Fibroblast of lung (primary cell): ENCODE results near the gene RIPK4. TPM values are rescaled to one million over a fixed set of nuclear protein-coding genes. Genes with fewer than 3 reads are reported as not detected.

ENCODE experiments used
- DNase-seq, 2 donors: peaks; one replicate each; pipeline versions ENCODE4 v3.0.0 to v3.0.0-alpha.2; 2010; ENCODE audit warnings: low read depth in 2 of 2
- H2AFZ ChIP-seq: 2 replicates; pipeline ENCODE4 v1.5.1; 2012; ENCODE audit warnings: low read length, control low read depth, inconsistent platforms
- H3K27ac ChIP-seq: 2 replicates; pipeline ENCODE4 v1.5.1; 2011; ENCODE audit warnings: low read length, control low read depth; ENCODE audit not compliant: insufficient read depth
- H3K27me3 ChIP-seq: 2 replicates; pipeline ENCODE4 v1.5.1; 2011; ENCODE audit warnings: mild to moderate bottlenecking, low read length; ENCODE audit not compliant: control insufficient read depth, insufficient read depth
- H3K36me3 ChIP-seq: 2 replicates; pipeline ENCODE4 v1.5.1; 2011; ENCODE audit warnings: low read length; ENCODE audit not compliant: control insufficient read depth, insufficient read depth
- H3K4me1 ChIP-seq: 2 replicates; pipeline ENCODE4 v1.5.1; 2011; ENCODE audit warnings: low read length; ENCODE audit not compliant: control insufficient read depth, insufficient read depth; ENCODE audit errors: extremely low read depth
- H3K4me2 ChIP-seq: 2 replicates; pipeline ENCODE4 v1.5.1; 2011; ENCODE audit warnings: low read length, control low read depth; ENCODE audit not compliant: insufficient read depth; ENCODE audit errors: extremely low read depth
- H3K4me3 ChIP-seq, 4 experiments: fragments of 200-600 bp in 1 of 4; sonication (generic) in 1 of 4; replicated peaks in 1 of 4; 2 replicates each; pipeline ENCODE4 v1.5.1; 2011 to 2016; ENCODE audit warnings: low read length in 4 of 4, low read depth in 3 of 4, mild to moderate bottlenecking in 3 of 4, control low read depth in 2 of 4, inconsistent platforms in 1 of 4, mixed read lengths in 1 of 4; ENCODE audit not compliant: insufficient read depth in 1 of 4; ENCODE audit errors: control extremely low read depth in 1 of 4
- H3K79me2 ChIP-seq: 2 replicates; pipeline ENCODE4 v1.5.1; 2012; ENCODE audit warnings: mild to moderate bottlenecking, low read length, inconsistent platforms; ENCODE audit not compliant: control insufficient read depth, insufficient read depth
- H3K9ac ChIP-seq: 2 replicates; pipeline ENCODE4 v1.5.1; 2011; ENCODE audit warnings: mild to moderate bottlenecking, low read length, control low read depth; ENCODE audit not compliant: insufficient read depth
- H3K9me3 ChIP-seq: 2 replicates; pipeline ENCODE4 v1.5.1; 2012; ENCODE audit warnings: low read depth, low read length; ENCODE audit not compliant: control insufficient read depth, insufficient read depth
- H4K20me1 ChIP-seq: 2 replicates; pipeline ENCODE4 v1.5.1; 2011; ENCODE audit warnings: low read length; ENCODE audit not compliant: control insufficient read depth, insufficient read depth; ENCODE audit errors: extremely low read depth
- EZH2 ChIP-seq: IDR thresholded peaks from 2 replicates; pipeline ENCODE4 v1.5.1; 2012; ENCODE audit warnings: low read length, control low read depth, mild to moderate bottlenecking; ENCODE audit errors: missing control alignments
- polyA plus RNA-seq, 2 donors: library from polyadenylated mRNA; depleted of rRNA in 1 of 2; stranded (reverse) in 1 of 2; unstranded in 1 of 2; fragments of >200 nt; gene quantifications; 2 replicates each; pipeline ENCODE4 v1.2.1, GENCODE V29; 2011 to 2012; ENCODE audit warnings: missing spikeins in 1 of 2
- total RNA-seq: library from RNA; depleted of rRNA; stranded (reverse); fragments of >200 nt; gene quantifications from 2 replicates; pipeline ENCODE4 v1.2.1, GENCODE V29; 2014
- TF ChIP-seq, protein P1 (sequence below), 2 donors: IDR thresholded peaks in 1 of 2; conservative IDR thresholded peaks in 1 of 2; 1 replicate in 1 of 2; 2 replicates in 1 of 2; pipeline ENCODE4 v1.5.1; 2011 to 2012; ENCODE audit warnings: low read length in 2 of 2, control low read depth in 1 of 2, inconsistent platforms in 1 of 2, low read depth in 1 of 2, mild to moderate bottlenecking in 1 of 2

RIPK4 gene
- total and polyA plus RNA-seq, 2 donors (not counting 1 experiment from before 2014, with no cell fraction given) = under 0.01 TPM; not detected in 1

DNA sequence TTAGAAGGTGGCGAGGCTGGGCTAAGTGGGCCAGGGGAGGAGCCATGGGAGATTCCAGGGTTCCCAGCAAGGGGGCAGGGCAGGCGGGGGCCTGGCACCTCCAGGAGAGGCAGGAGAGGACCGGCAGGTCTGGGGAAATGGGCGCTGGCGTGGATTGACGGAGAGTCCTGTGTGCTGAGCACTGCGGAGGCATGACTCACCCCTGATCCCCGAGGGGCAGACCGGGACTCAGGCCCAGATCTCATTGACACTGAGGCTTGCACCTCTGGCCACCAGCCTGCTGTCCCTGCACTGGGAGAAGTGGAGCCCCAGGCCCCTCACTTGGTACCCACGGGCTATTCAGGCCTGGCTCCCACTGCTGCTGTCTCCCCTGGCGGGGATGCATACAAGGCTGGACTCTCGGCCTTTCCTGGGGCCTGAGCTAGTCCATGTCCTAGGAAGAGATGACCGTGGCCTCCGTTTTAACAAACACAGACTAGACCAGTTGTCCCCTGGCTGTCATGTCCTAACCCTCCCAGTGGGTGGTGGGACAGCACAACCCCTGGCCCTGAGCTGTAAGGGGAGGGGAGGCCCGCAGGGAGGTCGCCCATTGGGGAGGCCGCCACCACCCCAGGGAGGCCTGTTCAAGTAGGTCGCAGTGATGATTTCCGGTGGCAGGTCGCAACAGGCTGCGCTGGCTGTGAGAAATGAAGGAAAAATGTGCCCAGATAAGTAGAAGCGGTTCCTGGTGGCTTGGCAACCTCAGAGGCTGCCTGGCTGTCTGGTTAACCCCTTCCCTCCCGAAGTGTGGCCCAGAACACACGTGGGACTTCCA is 39.7 kb downstream of the RIPK4 start:
- H4K20me1 ChIP-seq = no peaks in the 10 kb centered on the region
- no peak overlapping the region for H3K4me2 ChIP-seq
- no peaks in the 10 kb centered on the region for H3K79me2 ChIP-seq
- H3K4me3 ChIP-seq = no peak overlapping the region
- no peaks in the 10 kb centered on the region for H3K36me3 ChIP-seq
- no peak for TF ChIP-seq EZH2
- TF ChIP-seq, protein P1, sequence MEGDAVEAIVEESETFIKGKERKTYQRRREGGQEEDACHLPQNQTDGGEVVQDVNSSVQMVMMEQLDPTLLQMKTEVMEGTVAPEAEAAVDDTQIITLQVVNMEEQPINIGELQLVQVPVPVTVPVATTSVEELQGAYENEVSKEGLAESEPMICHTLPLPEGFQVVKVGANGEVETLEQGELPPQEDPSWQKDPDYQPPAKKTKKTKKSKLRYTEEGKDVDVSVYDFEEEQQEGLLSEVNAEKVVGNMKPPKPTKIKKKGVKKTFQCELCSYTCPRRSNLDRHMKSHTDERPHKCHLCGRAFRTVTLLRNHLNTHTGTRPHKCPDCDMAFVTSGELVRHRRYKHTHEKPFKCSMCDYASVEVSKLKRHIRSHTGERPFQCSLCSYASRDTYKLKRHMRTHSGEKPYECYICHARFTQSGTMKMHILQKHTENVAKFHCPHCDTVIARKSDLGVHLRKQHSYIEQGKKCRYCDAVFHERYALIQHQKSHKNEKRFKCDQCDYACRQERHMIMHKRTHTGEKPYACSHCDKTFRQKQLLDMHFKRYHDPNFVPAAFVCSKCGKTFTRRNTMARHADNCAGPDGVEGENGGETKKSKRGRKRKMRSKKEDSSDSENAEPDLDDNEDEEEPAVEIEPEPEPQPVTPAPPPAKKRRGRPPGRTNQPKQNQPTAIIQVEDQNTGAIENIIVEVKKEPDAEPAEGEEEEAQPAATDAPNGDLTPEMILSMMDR (conservative IDR thresholded peaks at IDR 0.05 in 1 of 2, IDR thresholded peaks at IDR 0.05 in 1 of 2; ENCODE audit: low read depth in 1 of 2, low read length in 2 of 2) = no peak
- no peak overlapping the region for H3K9ac ChIP-seq
- H3K9me3 ChIP-seq = no peaks in the 10 kb centered on the region
- peaks cover 7% of the 10 kb centered on the region for H3K4me1 ChIP-seq
- peaks cover 7% of the 10 kb centered on the region for H3K27me3 ChIP-seq
- no peak overlapping the region for H2AFZ ChIP-seq
- H3K27ac ChIP-seq = no peak overlapping the region
- DNase-seq = peak; percentile 12 to 80

DNA sequence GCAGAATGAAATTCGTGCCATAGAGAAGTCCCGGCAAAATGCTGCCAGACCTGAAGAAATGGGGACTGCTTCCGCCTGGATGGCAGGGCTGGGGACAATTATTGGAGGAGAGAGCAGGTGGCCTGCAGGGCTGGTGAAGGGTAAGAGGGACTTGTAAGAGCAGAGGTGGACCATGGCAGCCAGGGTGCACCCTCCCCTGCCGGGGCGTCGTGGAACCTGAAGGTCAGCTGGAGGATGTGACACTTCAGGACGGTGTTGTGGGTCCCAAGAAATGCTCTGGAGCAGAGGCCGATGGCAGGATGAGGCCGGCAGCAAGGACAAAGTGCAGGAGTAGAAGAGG is 40.3 kb downstream of the RIPK4 start:
- no peak overlapping the region for H2AFZ ChIP-seq
- H3K36me3 ChIP-seq = no peaks in the 10 kb centered on the region
- no peaks in the 10 kb centered on the region for H3K9me3 ChIP-seq
- H3K79me2 ChIP-seq = no peaks in the 10 kb centered on the region
- no peak overlapping the region for H3K27ac ChIP-seq
- DNase-seq = no peak
- TF ChIP-seq, protein P1 (conservative IDR thresholded peaks at IDR 0.05 in 1 of 2, IDR thresholded peaks at IDR 0.05 in 1 of 2; ENCODE audit: low read depth in 1 of 2, low read length in 2 of 2) = no peak
- no peak for TF ChIP-seq EZH2
- no peak overlapping the region for H3K4me3 ChIP-seq
- peaks cover 7% of the 10 kb centered on the region for H3K27me3 ChIP-seq
- peaks cover 7% of the 10 kb centered on the region for H3K4me1 ChIP-seq
- H3K4me2 ChIP-seq = no peak overlapping the region
- H3K9ac ChIP-seq = no peak overlapping the region
- H4K20me1 ChIP-seq = no peaks in the 10 kb centered on the region

DNA sequence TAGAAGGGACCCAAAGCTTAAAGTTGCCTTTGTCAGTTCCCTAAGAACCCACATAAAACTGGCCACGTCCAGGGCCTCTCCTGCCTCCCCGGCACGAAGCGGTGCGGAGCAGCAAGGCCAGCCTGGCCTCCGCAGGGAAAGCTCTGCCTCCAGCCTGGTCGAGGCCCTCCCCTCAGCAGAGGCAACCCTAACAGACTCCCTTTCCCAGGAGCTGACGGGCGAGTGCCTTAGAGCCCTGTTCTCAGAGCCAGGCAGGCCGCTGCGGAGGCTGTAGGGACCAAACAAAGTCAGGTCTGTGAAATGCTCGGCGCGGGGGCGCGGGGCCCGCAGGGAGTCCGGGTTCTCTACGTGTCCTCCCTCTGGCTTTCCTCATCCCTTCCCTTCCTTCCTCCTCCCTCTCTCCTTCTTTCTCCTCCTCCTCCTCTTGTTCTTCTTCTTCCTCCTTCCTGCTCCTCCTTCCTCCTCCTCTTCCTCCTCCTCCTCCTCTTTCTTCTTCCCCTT is 40.7 kb downstream of the RIPK4 start:
- Histone ChIP-seq H3K27ac (no peak overlapping the region), H3K79me2 (no peaks in the 10 kb centered on the region), H3K4me1 (peaks cover 7% of the 10 kb centered on the region), H3K9me3 (no peaks in the 10 kb centered on the region), H4K20me1 (no peaks in the 10 kb centered on the region), H3K27me3 (peaks cover 7% of the 10 kb centered on the region), H2AFZ (no peak overlapping the region), H3K4me3 (no peak overlapping the region), H3K4me2 (no peak overlapping the region), H3K9ac (no peak overlapping the region), H3K36me3 (no peaks in the 10 kb centered on the region)
- DNase-seq = no peak
- TF ChIP-seq, protein P1 (conservative IDR thresholded peaks at IDR 0.05 in 1 of 2, IDR thresholded peaks at IDR 0.05 in 1 of 2; ENCODE audit: low read depth in 1 of 2, low read length in 2 of 2) = no peak
- TF ChIP-seq EZH2 = no peak
